HFFc6 (cell line): ENCODE results near the gene ABCC2. TPM values are rescaled to one million over a fixed set of nuclear protein-coding genes. Genes with fewer than 3 reads are reported as not detected.

Experiments
- DNase-seq: peaks from one replicate; pipeline ENCODE4 v3.0.0-alpha.2; 2018
- H3K27ac Mint-ChIP-seq: 2 replicates; pipeline ENCODE4 v1.8.0; 2020; ENCODE audit warnings: mild to moderate bottlenecking, mixed read lengths
- H3K27me3 Mint-ChIP-seq: 2 replicates; pipeline ENCODE4 v1.8.0; 2021; ENCODE audit warnings: mild to moderate bottlenecking, moderate library complexity, mixed read lengths; ENCODE audit not compliant: insufficient read depth
- H3K36me3 Mint-ChIP-seq: 2 replicates; pipeline ENCODE4 v1.8.0; 2021; ENCODE audit warnings: low read depth, mixed read lengths
- H3K4me1 Mint-ChIP-seq: 2 replicates; pipeline ENCODE4 v1.8.0; 2020; ENCODE audit warnings: low read depth, mixed read lengths
- H3K4me3 Mint-ChIP-seq: 2 replicates; pipeline ENCODE4 v1.8.0; 2020; ENCODE audit warnings: mild to moderate bottlenecking, moderate library complexity, mixed read lengths
- H3K9me3 Mint-ChIP-seq: 2 replicates; pipeline ENCODE4 v1.8.0; 2020; ENCODE audit warnings: mild to moderate bottlenecking, mixed read lengths
- CTCF ChIP-seq: fragments of 200-600 bp; sonication (generic); IDR thresholded peaks from 2 replicates; pipeline ENCODE4 v1.5.0; 2021; ENCODE audit warnings: antibody characterized with exemption, mild to moderate bottlenecking
- total RNA-seq, 6 experiments: library from RNA; stranded (reverse); fragmentation: NEBNext Ultra II Directional; extraction: Animal tissue kit (Norgen Biotek cat#: 25700); gene quantifications; 2 replicates in 1 of 6; 3 replicates in 5 of 6; pipeline ENCODE4 v1.2.3, GENCODE V29; 2021

Gene ABCC2
- total RNA-seq, 6 experiments from 2014 or later, result 0.43 to 1.7 (median 1.1) TPM

DNA sequence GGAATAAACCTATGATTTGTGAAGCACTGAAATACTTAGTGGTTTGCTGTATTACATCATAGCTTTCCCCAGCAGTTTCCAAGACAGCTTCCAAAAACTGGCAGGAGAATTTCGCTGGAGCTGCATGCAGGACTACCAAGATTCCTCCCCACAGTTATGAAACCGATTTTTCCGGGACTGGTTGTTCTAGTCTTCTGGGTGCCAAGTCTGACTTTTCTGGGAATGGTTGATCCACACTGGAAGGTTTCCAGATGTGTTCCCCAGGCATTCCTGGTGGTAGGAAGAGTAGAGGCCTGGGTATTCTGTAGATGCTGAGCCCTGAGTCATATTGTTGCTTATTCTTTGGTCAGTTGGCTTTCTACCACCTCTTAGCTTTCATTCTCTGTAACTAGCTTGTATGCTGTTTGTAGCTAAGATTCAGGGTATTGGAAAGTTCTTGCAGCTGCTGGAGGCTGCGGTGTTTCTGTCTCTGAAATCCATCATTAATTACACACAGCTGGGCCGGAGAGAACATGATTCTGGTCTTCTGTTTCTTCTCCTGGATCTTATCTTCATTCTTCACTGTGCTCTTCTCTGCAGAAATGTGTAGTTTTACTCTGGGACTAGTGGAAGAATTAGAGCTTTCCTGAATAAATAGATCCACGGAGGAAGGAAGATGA, 6.3 kb downstream of the ABCC2 start:
- H3K4me3 Mint-ChIP-seq, result peak overlapping the region; percentile 61
- no peaks in the 10 kb centered on the region; the same call in 1 of the 2 replicates for H3K36me3 Mint-ChIP-seq
- H3K27me3 Mint-ChIP-seq, result no peaks in the 10 kb centered on the region
- TF ChIP-seq CTCF, result no peak
- no peaks in the 10 kb centered on the region for H3K9me3 Mint-ChIP-seq
- peak overlapping the region; percentile 91 for H3K27ac Mint-ChIP-seq
- peak; percentile 68 for DNase-seq
- H3K4me1 Mint-ChIP-seq, result peaks cover 46% of the 10 kb centered on the region

GRCh38 chr10:99791831-99792230, 9.4 kb downstream of the ABCC2 start:
- H3K4me1 Mint-ChIP-seq, result peaks cover 23% of the 10 kb centered on the region
- TF ChIP-seq CTCF, result no peak
- no peaks in the 10 kb centered on the region; the same call in 1 of the 2 replicates for H3K36me3 Mint-ChIP-seq
- DNase-seq, result no peak
- no peak overlapping the region for H3K27ac Mint-ChIP-seq
- H3K4me3 Mint-ChIP-seq, result no peak overlapping the region
- H3K9me3 Mint-ChIP-seq, result no peaks in the 10 kb centered on the region
- no peaks in the 10 kb centered on the region for H3K27me3 Mint-ChIP-seq

DNA sequence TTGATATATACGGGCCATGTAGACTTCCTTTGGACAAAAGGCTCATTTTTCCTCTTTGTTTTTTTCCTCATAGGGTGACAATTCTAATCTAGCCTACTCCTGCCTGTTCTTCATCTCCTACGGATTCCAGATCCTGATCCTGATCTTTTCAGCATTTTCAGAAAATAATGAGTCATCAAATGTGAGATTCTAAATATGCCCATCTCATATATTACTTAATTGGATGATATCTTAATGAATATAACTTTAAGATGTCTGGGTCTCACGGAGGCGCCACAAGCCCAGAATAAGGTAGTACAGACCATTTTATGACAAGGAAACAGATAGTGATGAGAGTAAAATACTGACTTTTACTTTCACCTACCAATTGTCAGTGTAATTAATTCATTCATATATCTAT, 11.4 kb downstream of the ABCC2 start:
- Mint-ChIP-seq H3K36me3 (no peaks in the 10 kb centered on the region), H3K27ac (no peak overlapping the region), H3K4me3 (no peak overlapping the region), H3K4me1 (peaks cover 13% of the 10 kb centered on the region), H3K9me3 (no peaks in the 10 kb centered on the region), H3K27me3 (no peaks in the 10 kb centered on the region)
- DNase-seq, result no peak
- TF ChIP-seq CTCF, result no peak

DNA sequence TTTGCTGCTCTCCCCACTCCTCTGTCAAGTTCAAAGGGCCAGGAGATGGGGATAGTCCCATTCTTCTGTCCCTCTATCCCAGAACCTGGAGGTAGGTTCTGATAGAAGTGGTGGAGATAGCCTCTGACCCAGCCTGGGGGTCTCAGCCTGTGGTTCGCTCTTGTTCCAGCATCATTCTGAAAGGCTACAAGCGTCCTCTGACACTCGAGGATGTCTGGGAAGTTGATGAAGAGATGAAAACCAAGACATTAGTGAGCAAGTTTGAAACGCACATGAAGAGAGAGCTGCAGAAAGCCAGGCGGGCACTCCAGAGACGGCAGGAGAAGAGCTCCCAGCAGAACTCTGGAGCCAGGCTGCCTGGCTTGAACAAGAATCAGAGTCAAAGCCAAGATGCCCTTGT, 14.5 kb downstream of the ABCC2 start:
- Mint-ChIP-seq H3K36me3 (no peaks in the 10 kb centered on the region), H3K27me3 (no peaks in the 10 kb centered on the region), H3K9me3 (no peaks in the 10 kb centered on the region), H3K27ac (no peak overlapping the region), H3K4me3 (no peak overlapping the region), H3K4me1 (peaks cover 6% of the 10 kb centered on the region; the same call in 1 of the 2 replicates)
- no peak for DNase-seq
- TF ChIP-seq CTCF, result no peak

DNA sequence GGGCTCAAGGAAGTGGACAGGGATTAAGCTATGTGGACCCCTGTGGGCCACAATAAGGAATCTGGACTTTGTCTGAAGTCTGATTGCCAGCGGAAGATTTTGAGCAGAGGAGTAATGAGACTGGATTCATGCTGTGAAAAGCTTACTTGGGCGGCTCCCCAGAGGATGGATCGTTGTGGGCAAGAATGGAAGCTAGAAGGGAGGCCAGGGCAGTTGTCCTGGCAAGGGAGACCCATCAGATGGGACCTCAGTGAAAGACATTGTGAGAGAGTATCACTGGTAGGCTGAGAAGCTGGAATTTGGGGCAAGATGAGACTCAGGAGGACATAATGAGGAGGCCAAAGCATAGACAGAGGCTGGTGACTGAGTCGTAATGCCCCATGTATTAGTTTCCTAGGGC, 15.6 kb downstream of the ABCC2 start:
- Mint-ChIP-seq H3K27ac (no peak overlapping the region), H3K27me3 (no peaks in the 10 kb centered on the region), H3K4me3 (no peak overlapping the region), H3K36me3 (no peaks in the 10 kb centered on the region), H3K9me3 (no peaks in the 10 kb centered on the region), H3K4me1 (peaks cover 5% of the 10 kb centered on the region; the same call in 1 of the 2 replicates)
- TF ChIP-seq CTCF, result no peak
- no peak for DNase-seq

GRCh38 chr10:99798920-99799319, 16.5 kb downstream of the ABCC2 start:
- H3K36me3 Mint-ChIP-seq, result no peaks in the 10 kb centered on the region
- H3K4me1 Mint-ChIP-seq, result no peaks in the 10 kb centered on the region
- no peak for DNase-seq
- no peak overlapping the region for H3K27ac Mint-ChIP-seq
- no peaks in the 10 kb centered on the region for H3K27me3 Mint-ChIP-seq
- H3K9me3 Mint-ChIP-seq, result no peaks in the 10 kb centered on the region
- TF ChIP-seq CTCF, result no peak
- H3K4me3 Mint-ChIP-seq, result no peak overlapping the region
